Epithelial cell of esophagus (primary cell): ENCODE results near the gene SERPING1.
A peak's percentile ranks its signal among the peaks of the same experiment; 100 is the strongest.

Experiments
- DNase-seq: peaks from one replicate; pipeline ENCODE4 v3.0.0; 2010; ENCODE audit warnings: low read depth
- H3K4me3 ChIP-seq: 2 replicates; pipeline ENCODE4 v1.5.1; 2011; ENCODE audit warnings: mild to moderate bottlenecking, low read length, control low read depth
- CTCF ChIP-seq: IDR thresholded peaks from 2 replicates; pipeline ENCODE4 v1.5.1; 2011; ENCODE audit warnings: low read depth, mild to moderate bottlenecking, low read length, control low read depth, inconsistent platforms; ENCODE audit not compliant: insufficient read depth; ENCODE audit errors: missing control alignments

SERPING1 gene

GRCh38 chr11:57560146-57560545 lies 37.3 kb upstream of the SERPING1 start:
- no peak for TF ChIP-seq CTCF
- no peak overlapping the region for H3K4me3 ChIP-seq
- DNase-seq, result peak; percentile 25

GRCh38 chr11:57562596-57562995 lies 34.9 kb upstream of the SERPING1 start:
- no peak overlapping the region for H3K4me3 ChIP-seq
- no peak for TF ChIP-seq CTCF
- DNase-seq, result peak; percentile 36

- peak; percentile 29 for DNase-seq
- no peak overlapping the region for H3K4me3 ChIP-seq
- TF ChIP-seq CTCF, result no peak
These were observed 31.2 kb upstream of the SERPING1 start for GRCh38 chr11:57566005-57566904.

- TF ChIP-seq CTCF, result no peak
- DNase-seq, result no peak
These were observed 30.5 kb upstream of the SERPING1 start for GRCh38 chr11:57566905-57567514.

GRCh38 chr11:57567515-57568329 lies 29.8 kb upstream of the SERPING1 start, which contains the start of gene UBE2L6:
UBE2L6 (minus strand) TSS chr11:57567672; CDS start chr11:57567611, 61 bp downstream.
- H3K4me3 ChIP-seq, result peak within 1 kb of the TSS; percentile 65
- DNase-seq, result peak; percentile 26
- no peak for TF ChIP-seq CTCF

More at GRCh38 chr11:57566905-57567514, 30.5 kb upstream of the SERPING1 start:
- H3K4me3 ChIP-seq, result peak overlapping the region; percentile 65

GRCh38 chr11:57568330-57568766 lies 29.1 kb upstream of the SERPING1 start:
- peak overlapping the region; percentile 65 for H3K4me3 ChIP-seq
- DNase-seq, result peak; percentile 78
- peak; percentile 92 for TF ChIP-seq CTCF
